ENCODE measurements around the gene ANKZF1.
A peak's percentile ranks its signal among the peaks of the same experiment; 100 is the strongest.
"Not testable (repeated sequence)": the region's sequence is repeated elsewhere in the genome, so short reads cannot be mapped to it uniquely, and the experiment has no call there.

The ANKZF1 gene, protein sequence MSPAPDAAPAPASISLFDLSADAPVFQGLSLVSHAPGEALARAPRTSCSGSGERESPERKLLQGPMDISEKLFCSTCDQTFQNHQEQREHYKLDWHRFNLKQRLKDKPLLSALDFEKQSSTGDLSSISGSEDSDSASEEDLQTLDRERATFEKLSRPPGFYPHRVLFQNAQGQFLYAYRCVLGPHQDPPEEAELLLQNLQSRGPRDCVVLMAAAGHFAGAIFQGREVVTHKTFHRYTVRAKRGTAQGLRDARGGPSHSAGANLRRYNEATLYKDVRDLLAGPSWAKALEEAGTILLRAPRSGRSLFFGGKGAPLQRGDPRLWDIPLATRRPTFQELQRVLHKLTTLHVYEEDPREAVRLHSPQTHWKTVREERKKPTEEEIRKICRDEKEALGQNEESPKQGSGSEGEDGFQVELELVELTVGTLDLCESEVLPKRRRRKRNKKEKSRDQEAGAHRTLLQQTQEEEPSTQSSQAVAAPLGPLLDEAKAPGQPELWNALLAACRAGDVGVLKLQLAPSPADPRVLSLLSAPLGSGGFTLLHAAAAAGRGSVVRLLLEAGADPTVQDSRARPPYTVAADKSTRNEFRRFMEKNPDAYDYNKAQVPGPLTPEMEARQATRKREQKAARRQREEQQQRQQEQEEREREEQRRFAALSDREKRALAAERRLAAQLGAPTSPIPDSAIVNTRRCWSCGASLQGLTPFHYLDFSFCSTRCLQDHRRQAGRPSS

GRCh38 chr2:219229305-219230058 lies at the start of gene ANKZF1, which contains the start of gene ATG9A:
Gene ANKZF1 (plus strand): TSS chr2:219229806. CDS start chr2:219230258, 452 bp downstream.
Gene ATG9A (minus strand): TSS chr2:219229636. CDS start chr2:219228024, 1,612 bp downstream.
- peak; percentile 87 to 95 (median 94) for DNase-seq (ENCODE audit: low read depth in 3 of 3, low spot score in 1 of 3)

DNA sequence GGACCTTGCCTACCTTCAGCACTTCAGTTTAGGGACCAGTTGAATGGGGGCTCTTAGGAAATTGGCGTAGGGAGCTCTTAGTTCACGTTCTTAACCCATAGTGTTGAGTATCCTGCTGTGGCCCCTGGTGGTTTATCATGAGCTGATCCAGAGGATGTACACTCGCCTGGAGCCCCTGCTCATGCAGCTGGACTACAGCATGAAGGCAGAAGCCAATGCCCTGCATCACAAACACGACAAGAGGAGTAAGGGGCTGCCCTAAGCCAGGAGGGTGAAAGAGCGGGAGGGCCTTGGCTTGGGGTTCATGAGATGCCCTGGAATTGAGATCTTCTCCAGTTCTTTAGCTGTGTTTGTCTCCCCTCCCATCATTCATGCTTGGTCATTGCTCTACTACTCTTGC lies 48.6 kb upstream of the ANKZF1 start:
- no peak for DNase-seq (ENCODE audit: low read depth in 3 of 3, low spot score in 1 of 3)

DNA sequence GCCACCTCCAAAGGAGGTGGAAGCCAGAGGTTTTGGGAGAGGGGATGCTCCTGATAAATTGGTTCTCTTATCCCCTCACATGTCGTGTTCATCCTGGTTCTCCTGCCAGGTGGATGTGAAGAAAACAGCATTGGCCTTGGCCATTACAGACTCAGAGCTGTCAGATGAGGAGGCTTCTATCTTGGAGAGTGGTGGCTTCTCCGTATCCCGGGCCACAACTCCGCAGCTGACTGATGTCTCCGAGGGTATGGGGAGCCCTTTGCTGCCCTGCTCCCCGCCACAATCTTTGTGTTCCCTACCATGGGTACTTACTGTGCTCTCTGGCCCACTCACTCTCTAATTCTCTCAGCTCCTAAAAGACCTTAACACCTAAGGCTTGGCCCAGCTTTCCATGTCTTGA lies 48.1 kb upstream of the ANKZF1 start:
- DNase-seq (ENCODE audit: low read depth in 3 of 3, low spot score in 1 of 3): no peak

- DNase-seq (ENCODE audit: low read depth in 3 of 3, low spot score in 1 of 3): no peak
Observed at GRCh38 chr2:219182331-219183150, 47.1 kb upstream of the ANKZF1 start.

DNA sequence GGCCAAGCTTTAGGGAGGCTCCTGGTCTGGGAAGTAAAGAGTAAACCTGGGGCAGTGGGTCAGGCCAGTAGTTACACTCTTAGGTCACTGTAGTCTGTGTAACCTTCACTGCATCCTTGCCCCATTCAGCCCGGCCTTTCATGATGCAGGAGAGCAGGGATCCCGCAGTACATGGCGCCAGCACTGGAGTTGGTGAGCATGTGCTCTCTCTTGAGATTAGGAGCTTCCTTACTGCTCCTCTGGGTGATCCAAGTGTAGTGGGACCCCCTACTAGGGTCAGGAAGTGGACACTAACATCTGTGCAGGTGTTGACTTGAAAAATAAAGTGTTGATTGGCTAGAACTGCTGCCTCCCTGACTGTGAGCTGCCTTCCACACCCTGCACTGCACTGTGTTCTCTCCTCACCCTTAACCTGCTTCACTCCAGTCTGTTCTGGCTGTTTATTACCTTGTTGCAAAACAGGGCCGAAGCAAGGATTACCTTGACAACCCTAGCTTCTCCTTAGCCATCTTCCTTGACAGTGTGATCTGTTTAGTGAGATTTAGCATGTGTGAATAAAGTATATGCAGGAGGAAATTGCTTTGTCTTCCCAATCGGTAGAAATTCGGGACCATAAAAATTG lies 46.3 kb upstream of the ANKZF1 start:
- no peak for DNase-seq (ENCODE audit: low read depth in 3 of 3, low spot score in 1 of 3)

- DNase-seq (ENCODE audit: low read depth in 3 of 3, low spot score in 1 of 3): no peak
Observed at GRCh38 chr2:219184121-219184520, 45.5 kb upstream of the ANKZF1 start.

DNA sequence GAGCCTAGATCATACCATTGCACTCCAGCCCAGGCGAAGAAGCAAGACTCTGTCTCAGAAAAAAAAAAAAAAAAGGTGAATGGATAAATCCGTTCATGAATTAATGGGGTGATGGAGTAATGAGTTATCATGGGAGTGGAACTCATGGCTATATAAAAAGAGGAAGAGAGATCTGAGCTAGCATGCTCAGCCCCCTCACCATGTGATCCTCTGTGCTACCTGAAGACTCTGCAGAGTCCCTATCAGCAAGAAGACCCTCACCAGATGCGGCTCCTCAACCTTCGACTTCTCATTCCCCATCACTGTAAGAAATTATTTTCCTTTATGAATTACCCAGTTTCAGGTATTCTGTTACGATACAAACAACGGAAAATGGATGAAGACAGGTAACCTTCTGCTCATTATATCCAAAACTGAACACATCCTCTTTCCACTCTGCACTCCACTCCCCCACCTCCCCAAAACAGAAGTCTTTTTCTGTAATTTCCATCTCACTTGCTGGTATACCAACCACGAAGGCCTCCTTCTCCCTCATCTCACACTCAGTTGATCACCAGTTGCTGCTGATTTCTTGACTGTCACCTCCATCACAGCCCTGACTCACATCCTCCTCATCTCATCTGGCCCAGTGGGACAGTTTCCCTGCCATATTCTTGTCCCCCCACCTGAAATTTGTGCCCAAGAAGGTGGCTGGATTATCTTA lies 42.7 kb upstream of the ANKZF1 start:
- no peak for DNase-seq (ENCODE audit: low read depth in 3 of 3, low spot score in 1 of 3)

DNA sequence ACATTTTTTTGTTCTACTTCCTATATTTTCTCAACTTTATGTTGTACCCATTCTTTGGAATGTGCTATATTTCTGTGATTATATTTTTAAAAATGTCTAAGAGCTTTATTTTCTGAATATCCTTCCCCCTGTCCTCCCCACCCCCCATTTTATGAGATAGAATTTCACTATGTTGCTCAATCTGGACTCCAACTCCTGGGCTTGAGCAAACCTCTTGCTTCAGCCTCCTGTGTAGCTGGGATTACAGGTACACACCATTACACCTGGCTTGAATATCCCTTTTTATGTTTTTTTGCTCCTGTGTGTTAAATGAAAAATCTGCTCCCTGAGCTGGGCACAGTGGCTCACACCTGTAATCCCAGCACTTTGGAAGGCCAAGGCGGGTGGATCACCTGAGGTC lies 32.2 kb upstream of the ANKZF1 start:
- DNase-seq (ENCODE audit: low read depth in 3 of 3, low spot score in 1 of 3): no peak

GRCh38 chr2:219198974-219199373 lies 30.6 kb upstream of the ANKZF1 start:
- no peak for DNase-seq (ENCODE audit: low read depth in 3 of 3, low spot score in 1 of 3)

- DNase-seq (ENCODE audit: low read depth in 3 of 3, low spot score in 1 of 3): no peak
Observed at GRCh38 chr2:219199470-219200211, 30.0 kb upstream of the ANKZF1 start.

GRCh38 chr2:219200502-219201326 lies 28.9 kb upstream of the ANKZF1 start:
- DNase-seq (ENCODE audit: low read depth in 3 of 3, low spot score in 1 of 3): not testable (repeated sequence)

DNA sequence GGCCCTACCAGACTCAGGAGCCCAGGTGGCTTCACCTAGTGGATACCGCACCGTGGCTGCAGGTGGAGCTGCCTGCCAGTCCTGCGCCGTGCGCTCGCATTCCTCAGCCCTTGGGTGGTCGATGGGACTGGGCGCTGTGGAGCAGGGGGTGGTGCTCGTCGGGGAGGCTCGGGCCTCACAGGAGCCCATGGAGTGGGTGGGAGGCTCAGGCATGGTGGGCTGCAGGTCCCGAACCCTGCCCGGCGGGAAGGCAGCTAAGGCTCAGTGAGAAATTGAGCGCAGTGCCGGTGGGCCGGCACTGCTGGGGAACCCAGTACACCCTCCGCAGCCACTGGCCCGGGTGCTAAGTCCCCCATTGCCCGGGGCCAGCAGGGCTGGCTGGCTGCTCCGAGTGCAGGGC lies 28.3 kb upstream of the ANKZF1 start:
- DNase-seq (ENCODE audit: low read depth in 3 of 3, low spot score in 1 of 3): not testable (repeated sequence)

- no peak for DNase-seq (ENCODE audit: low read depth in 3 of 3, low spot score in 1 of 3)
Observed at GRCh38 chr2:219204425-219205164, 25.0 kb upstream of the ANKZF1 start.

DNA sequence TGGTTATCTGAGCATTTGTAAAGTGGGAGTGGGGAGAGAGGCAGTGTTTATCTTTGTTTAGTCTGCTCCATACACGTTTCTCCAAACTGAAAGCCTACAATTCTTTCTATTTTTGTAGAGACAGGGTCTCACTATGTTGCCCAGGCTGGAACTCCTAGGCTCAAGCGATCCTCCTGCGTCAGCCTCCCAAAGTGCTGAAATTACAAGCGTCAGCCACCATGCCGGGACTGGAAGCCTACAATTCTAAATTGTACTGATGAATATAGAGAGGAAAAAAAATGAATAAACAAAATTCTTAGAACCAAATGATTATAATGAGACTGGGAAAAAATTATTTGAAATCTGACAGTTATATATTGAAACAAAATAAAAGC lies 24.5 kb upstream of the ANKZF1 start:
- DNase-seq (ENCODE audit: low read depth in 3 of 3, low spot score in 1 of 3): no peak

- no peak for DNase-seq (ENCODE audit: low read depth in 3 of 3, low spot score in 1 of 3)
Observed at GRCh38 chr2:219205981-219206327, 23.7 kb upstream of the ANKZF1 start.

DNA sequence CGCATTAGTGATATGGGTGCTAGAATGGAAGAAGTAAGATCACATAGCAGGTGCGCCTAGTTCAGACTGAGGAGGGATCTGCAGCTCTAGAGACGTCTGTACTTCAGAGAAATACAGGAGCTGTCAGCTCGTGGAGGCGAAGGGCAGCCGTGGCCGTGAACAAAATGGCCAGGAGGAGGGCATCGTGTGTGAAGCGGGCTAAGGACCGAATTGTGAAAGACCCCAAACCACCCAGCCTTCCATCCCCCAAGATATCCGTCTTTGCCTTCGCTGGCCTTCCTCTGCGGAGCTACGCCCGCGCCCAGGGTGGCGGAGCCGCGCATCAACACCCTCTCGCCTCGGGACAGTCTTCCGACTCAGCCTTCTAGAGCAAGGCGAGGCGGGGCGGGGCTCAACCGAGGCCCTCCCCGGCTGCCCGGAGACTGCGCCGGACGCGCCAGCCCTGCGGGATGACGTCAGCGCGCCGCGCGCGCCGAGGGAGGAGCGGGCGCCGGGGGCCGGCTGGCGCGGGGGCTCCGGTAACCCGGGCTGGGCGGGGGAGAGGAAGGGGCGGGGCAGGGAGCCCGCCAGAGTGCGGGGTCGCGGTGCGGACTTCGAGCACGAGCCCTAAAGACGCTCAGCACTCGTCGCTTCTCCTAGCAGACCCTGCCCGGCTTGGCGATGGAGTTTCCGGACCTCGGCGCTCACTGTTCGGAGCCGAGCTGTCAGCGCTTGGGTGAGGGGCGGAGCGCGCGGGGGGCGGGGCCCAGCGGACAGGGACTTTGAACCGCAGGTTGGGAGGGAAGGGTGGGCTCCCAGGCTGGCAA lies 23.1 kb upstream of the ANKZF1 start, which contains the start of gene ZFAND2B:
TSS of gene ZFAND2B (plus strand) at position 455 of the 806 bp plus-strand sequence. CDS start at position 661, 206 bp downstream.
- DNase-seq (ENCODE audit: low read depth in 3 of 3, low spot score in 1 of 3): peak; percentile 88 to 93 (median 92)
